ENCODE measurements around the gene KLHDC7B.

The KLHDC7B gene

GRCh38 chr22:50548040-50548920 is 2.6 kb downstream of the KLHDC7B start:
- Histone ChIP-seq H2AK5ac (ENCODE audit: low read length) (no peak overlapping the region), H4K5ac (ENCODE audit: low read length) (no peak overlapping the region), H3K9ac (ENCODE audit: low read length) (no peak overlapping the region), H3K79me1 (ENCODE audit: low read length) (no peaks in the 10 kb centered on the region), H3K27me3 (ENCODE audit: insufficient read depth, low read length, poor library complexity) (no peaks in the 10 kb centered on the region), H3K18ac (ENCODE audit: low read length) (no peak overlapping the region), H3K4ac (ENCODE audit: low read depth, low read length) (no peak overlapping the region), H2BK15ac (replicated peaks; ENCODE audit: low read depth) (no peak overlapping the region), H3K4me1 (ENCODE audit: control insufficient read depth, low read depth, low read length) (no peaks in the 10 kb centered on the region), H3K79me2 (ENCODE audit: control insufficient read depth, insufficient read depth, low read length) (no peaks in the 10 kb centered on the region), H3K23ac (ENCODE audit: low read length) (no peak overlapping the region), H2BK5ac (ENCODE audit: low read length) (no peak overlapping the region), H3K4me3 (ENCODE audit: low read length) (no peak overlapping the region), H3K56ac (ENCODE audit: low read length) (no peak overlapping the region), H4K8ac (ENCODE audit: low read depth, low read length) (no peak overlapping the region), H3K36me3 (ENCODE audit: control insufficient read depth, insufficient read depth, low read length) (no peaks in the 10 kb centered on the region), H2BK120ac (ENCODE audit: low read depth, low read length) (no peak overlapping the region), H3K27ac (ENCODE audit: low read depth, low read length) (no peak overlapping the region), H3K4me2 (ENCODE audit: low read length) (no peak overlapping the region)
- DNase-seq, result no peak
- no CpG with 5 or more reads among the region's 56 CpGs for WGBS (ENCODE audit: extremely low coverage, insufficient coverage, low lambda C conversion rate)

- Histone ChIP-seq H2BK120ac (ENCODE audit: low read depth, low read length) (no peak overlapping the region), H2BK15ac (replicated peaks; ENCODE audit: low read depth) (no peak overlapping the region), H3K18ac (ENCODE audit: low read length) (no peak overlapping the region), H3K79me2 (ENCODE audit: control insufficient read depth, insufficient read depth, low read length) (no peaks in the 10 kb centered on the region), H2AK5ac (ENCODE audit: low read length) (no peak overlapping the region), H4K5ac (ENCODE audit: low read length) (no peak overlapping the region), H3K27me3 (ENCODE audit: insufficient read depth, low read length, poor library complexity) (no peaks in the 10 kb centered on the region), H3K4ac (ENCODE audit: low read depth, low read length) (no peak overlapping the region), H2BK5ac (ENCODE audit: low read length) (no peak overlapping the region), H3K4me3 (ENCODE audit: low read length) (no peak overlapping the region), H3K79me1 (ENCODE audit: low read length) (no peaks in the 10 kb centered on the region), H3K56ac (ENCODE audit: low read length) (no peak overlapping the region), H3K36me3 (ENCODE audit: control insufficient read depth, insufficient read depth, low read length) (no peaks in the 10 kb centered on the region), H3K23ac (ENCODE audit: low read length) (no peak overlapping the region), H3K4me1 (ENCODE audit: control insufficient read depth, low read depth, low read length) (no peaks in the 10 kb centered on the region), H3K4me2 (ENCODE audit: low read length) (no peak overlapping the region), H3K27ac (ENCODE audit: low read depth, low read length) (no peak overlapping the region), H4K8ac (ENCODE audit: low read depth, low read length) (no peak overlapping the region), H3K9ac (ENCODE audit: low read length) (no peak overlapping the region)
- no peak for DNase-seq
- no CpG with 5 or more reads among the region's 68 CpGs for WGBS (ENCODE audit: extremely low coverage, insufficient coverage, low lambda C conversion rate)
Measured at GRCh38 chr22:50548921-50549790, 3.5 kb downstream of the KLHDC7B start.

- WGBS (ENCODE audit: extremely low coverage, insufficient coverage, low lambda C conversion rate), result no CpG with 5 or more reads among the region's 8 CpGs
- no peak overlapping the region for H3K9ac ChIP-seq (ENCODE audit: low read length)
- H3K27me3 ChIP-seq (ENCODE audit: insufficient read depth, low read length, poor library complexity), result no peaks in the 10 kb centered on the region
- no peak overlapping the region for H2AK5ac ChIP-seq (ENCODE audit: low read length)
- no peaks in the 10 kb centered on the region for H3K79me1 ChIP-seq (ENCODE audit: low read length)
- H2BK5ac ChIP-seq (ENCODE audit: low read length), result no peak overlapping the region
- H2BK15ac ChIP-seq (replicated peaks; ENCODE audit: low read depth), result no peak overlapping the region
- H3K18ac ChIP-seq (ENCODE audit: low read length), result no peak overlapping the region
- no peak overlapping the region for H3K4me2 ChIP-seq (ENCODE audit: low read length)
- no peak overlapping the region for H3K4me3 ChIP-seq (ENCODE audit: low read length)
- no peak overlapping the region for H3K56ac ChIP-seq (ENCODE audit: low read length)
- H3K36me3 ChIP-seq (ENCODE audit: control insufficient read depth, insufficient read depth, low read length), result no peaks in the 10 kb centered on the region
- no peak overlapping the region for H3K23ac ChIP-seq (ENCODE audit: low read length)
- DNase-seq, result no peak
- no peak overlapping the region for H3K27ac ChIP-seq (ENCODE audit: low read depth, low read length)
- H4K8ac ChIP-seq (ENCODE audit: low read depth, low read length), result no peak overlapping the region
- no peak overlapping the region for H4K5ac ChIP-seq (ENCODE audit: low read length)
- no peaks in the 10 kb centered on the region for H3K4me1 ChIP-seq (ENCODE audit: control insufficient read depth, low read depth, low read length)
- H3K4ac ChIP-seq (ENCODE audit: low read depth, low read length), result no peak overlapping the region
- no peaks in the 10 kb centered on the region for H3K79me2 ChIP-seq (ENCODE audit: control insufficient read depth, insufficient read depth, low read length)
- no peak overlapping the region for H2BK120ac ChIP-seq (ENCODE audit: low read depth, low read length)
Measured at GRCh38 chr22:50550395-50550794, 4.7 kb downstream of the KLHDC7B start.

DNA sequence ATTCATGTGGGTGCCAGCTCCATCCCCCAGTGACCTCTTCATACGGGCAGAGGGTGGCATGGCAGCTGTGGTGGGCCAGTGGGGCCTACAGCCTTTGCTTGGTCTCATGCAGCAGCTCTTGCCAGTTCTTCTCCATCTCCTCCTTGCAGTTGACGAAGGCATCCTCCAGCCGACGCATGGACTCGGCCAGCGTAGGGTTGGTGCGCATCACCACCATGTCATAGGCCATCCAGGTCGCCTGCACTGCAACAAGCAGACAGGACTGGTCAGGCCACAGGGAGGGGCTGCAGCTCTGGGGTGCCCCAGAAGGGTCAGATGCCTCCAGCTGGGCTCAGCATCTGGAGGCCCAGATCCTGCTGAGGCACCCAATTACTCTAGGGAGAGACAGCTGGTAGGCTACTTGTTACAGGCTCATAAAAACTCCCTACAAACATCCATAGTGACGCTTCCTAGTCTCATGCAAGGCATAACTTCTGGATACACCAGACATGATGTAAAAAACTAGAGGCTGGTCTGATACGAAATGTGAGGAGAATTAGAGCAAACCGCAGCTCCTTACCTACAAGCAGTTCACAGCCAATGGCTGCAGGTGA is 5.6 kb downstream of the KLHDC7B start:
- no peaks in the 10 kb centered on the region for H3K36me3 ChIP-seq (ENCODE audit: control insufficient read depth, insufficient read depth, low read length)
- H3K79me1 ChIP-seq (ENCODE audit: low read length), result no peaks in the 10 kb centered on the region
- H2BK120ac ChIP-seq (ENCODE audit: low read depth, low read length), result no peak overlapping the region
- no peak overlapping the region for H4K8ac ChIP-seq (ENCODE audit: low read depth, low read length)
- H3K4me2 ChIP-seq (ENCODE audit: low read length), result no peak overlapping the region
- no peak overlapping the region for H3K56ac ChIP-seq (ENCODE audit: low read length)
- no peaks in the 10 kb centered on the region for H3K27me3 ChIP-seq (ENCODE audit: insufficient read depth, low read length, poor library complexity)
- H3K4ac ChIP-seq (ENCODE audit: low read depth, low read length), result no peak overlapping the region
- no peak overlapping the region for H2BK15ac ChIP-seq (replicated peaks; ENCODE audit: low read depth)
- H3K23ac ChIP-seq (ENCODE audit: low read length), result no peak overlapping the region
- no peak overlapping the region for H2AK5ac ChIP-seq (ENCODE audit: low read length)
- no peak overlapping the region for H2BK5ac ChIP-seq (ENCODE audit: low read length)
- H3K79me2 ChIP-seq (ENCODE audit: control insufficient read depth, insufficient read depth, low read length), result no peaks in the 10 kb centered on the region
- no peak for DNase-seq
- H3K18ac ChIP-seq (ENCODE audit: low read length), result no peak overlapping the region
- no peaks in the 10 kb centered on the region for H3K4me1 ChIP-seq (ENCODE audit: control insufficient read depth, low read depth, low read length)
- H4K5ac ChIP-seq (ENCODE audit: low read length), result no peak overlapping the region
- H3K9ac ChIP-seq (ENCODE audit: low read length), result no peak overlapping the region
- WGBS (ENCODE audit: extremely low coverage, insufficient coverage, low lambda C conversion rate), result no CpG with 5 or more reads among the region's 11 CpGs
- no peak overlapping the region for H3K4me3 ChIP-seq (ENCODE audit: low read length)
- H3K27ac ChIP-seq (ENCODE audit: low read depth, low read length), result no peak overlapping the region

GRCh38 chr22:50553310-50553709 is 7.6 kb downstream of the KLHDC7B start:
- no CpG with 5 or more reads among the region's 8 CpGs for WGBS (ENCODE audit: extremely low coverage, insufficient coverage, low lambda C conversion rate)

More at GRCh38 chr22:50553310-50553709, 7.6 kb downstream of the KLHDC7B start:
- H3K79me1 ChIP-seq (ENCODE audit: low read length), result no peaks in the 10 kb centered on the region
- no peak for DNase-seq
- no peaks in the 10 kb centered on the region for H3K36me3 ChIP-seq (ENCODE audit: control insufficient read depth, insufficient read depth, low read length)
- no peaks in the 10 kb centered on the region for H3K79me2 ChIP-seq (ENCODE audit: control insufficient read depth, insufficient read depth, low read length)
- no peaks in the 10 kb centered on the region for H3K27me3 ChIP-seq (ENCODE audit: insufficient read depth, low read length, poor library complexity)
- no peak overlapping the region for H3K27ac ChIP-seq (ENCODE audit: low read depth, low read length)
- H3K23ac ChIP-seq (ENCODE audit: low read length), result no peak overlapping the region
- H2BK5ac ChIP-seq (ENCODE audit: low read length), result no peak overlapping the region
- no peak overlapping the region for H3K18ac ChIP-seq (ENCODE audit: low read length)
- H4K8ac ChIP-seq (ENCODE audit: low read depth, low read length), result no peak overlapping the region
- no peaks in the 10 kb centered on the region for H3K4me1 ChIP-seq (ENCODE audit: control insufficient read depth, low read depth, low read length)
- no peak overlapping the region for H3K4me2 ChIP-seq (ENCODE audit: low read length)
- H2AK5ac ChIP-seq (ENCODE audit: low read length), result no peak overlapping the region
- H2BK15ac ChIP-seq (replicated peaks; ENCODE audit: low read depth), result no peak overlapping the region
- H3K4ac ChIP-seq (ENCODE audit: low read depth, low read length), result no peak overlapping the region
- H3K4me3 ChIP-seq (ENCODE audit: low read length), result no peak overlapping the region
- no peak overlapping the region for H3K56ac ChIP-seq (ENCODE audit: low read length)
- no peak overlapping the region for H3K9ac ChIP-seq (ENCODE audit: low read length)
- no peak overlapping the region for H4K5ac ChIP-seq (ENCODE audit: low read length)
- H2BK120ac ChIP-seq (ENCODE audit: low read depth, low read length), result no peak overlapping the region
